Fibroblast of pulmonary artery (primary cell): Measurements from ENCODE around the gene PHTF1.
A peak's percentile ranks its signal among the peaks of the same experiment; 100 is the strongest.

ENCODE experiments used
- DNase-seq: peaks from one replicate; pipeline ENCODE4 v3.0.0-alpha.2; 2010; ENCODE audit warnings: low read depth
- H3K4me3 ChIP-seq: replicated peaks from 2 replicates; pipeline ENCODE4 v1.5.1; 2011; ENCODE audit warnings: low read depth, mild to moderate bottlenecking, control low read depth, low read length, moderate library complexity
- CTCF ChIP-seq: IDR thresholded peaks from 2 replicates; pipeline ENCODE4 v1.5.1; 2011; ENCODE audit warnings: mild to moderate bottlenecking, control low read depth, low read length, inconsistent platforms; ENCODE audit errors: missing control alignments

The PHTF1 gene

GRCh38 chr1:113787663-113788062, 28.4 kb upstream of the PHTF1 start:
- H3K4me3 ChIP-seq: no peak overlapping the region
- TF ChIP-seq CTCF: no peak
- no peak for DNase-seq

- H3K4me3 ChIP-seq: no peak overlapping the region
- TF ChIP-seq CTCF: no peak
- DNase-seq: no peak
These were observed 26.8 kb upstream of the PHTF1 start for GRCh38 chr1:113786069-113786468.

- DNase-seq: no peak
- no peak overlapping the region for H3K4me3 ChIP-seq
- TF ChIP-seq CTCF: no peak
These were observed 25.0 kb upstream of the PHTF1 start for GRCh38 chr1:113784104-113784779.

- TF ChIP-seq CTCF: no peak
- H3K4me3 ChIP-seq: no peak overlapping the region
- DNase-seq: peak; percentile 79
These were observed 24.2 kb upstream of the PHTF1 start for GRCh38 chr1:113783254-113784103.

- H3K4me3 ChIP-seq: no peak overlapping the region
- peak; percentile 11 for DNase-seq
- no peak for TF ChIP-seq CTCF
These were observed 23.1 kb upstream of the PHTF1 start for GRCh38 chr1:113782406-113782805.

GRCh38 chr1:113780374-113781146, 21.3 kb upstream of the PHTF1 start:
- no peak for DNase-seq

More at GRCh38 chr1:113780374-113781146, 21.3 kb upstream of the PHTF1 start:
- no peak for TF ChIP-seq CTCF
- H3K4me3 ChIP-seq: no peak overlapping the region
